SK-N-SH (cell line): Measurements from ENCODE around the gene SSR1. TPM values are rescaled to one million over a fixed set of nuclear protein-coding genes. Genes with fewer than 3 reads are reported as not detected.

Experiments used
- CTCF ChIA-PET: fragments of 300-600, 350-600 bp; formaldehyde crosslinking; extraction: SDS; loops from one replicate; lab custom pipeline; 2021; lab: Yijun Ruan, JAX
- POLR2A ChIA-PET: fragments of 350-600 bp; sonication (Branson Sonifier 250); formaldehyde crosslinking; extraction: SDS; loops from one replicate; lab custom pipeline; 2020; ENCODE audit warnings: antibody characterized with exemption, inconsistent platforms; lab: Yijun Ruan, JAX
- DNase-seq: peaks from one replicate; pipeline ENCODE4 v3.0.0; 2012
- H2AFZ ChIP-seq: fragments of 200-600 bp; sonication (generic); 2 replicates; pipeline ENCODE4 v1.8.1; 2016; ENCODE audit warnings: antibody characterized with exemption, mild to moderate bottlenecking, low read depth
- H3F3A ChIP-seq: fragments of 200-600 bp; sonication (generic); replicated peaks from 2 replicates; pipeline ENCODE3; 2016; ENCODE audit warnings: antibody characterized with exemption, mild to moderate bottlenecking; ENCODE audit not compliant: insufficient read depth
- H3K27ac ChIP-seq, 2 experiments: fragments of 200-500 bp in 1 of 2; fragments of 200-600 bp in 1 of 2; sonication (Bioruptor generic) in 1 of 2; sonication (generic), shearing (Covaris generic) in 1 of 2; 2 replicates each; pipeline versions ENCODE4 v1.5.1 to v1.6.1; 2014 to 2016; ENCODE audit warnings: low read depth in 2 of 2, inconsistent platforms in 1 of 2, low read length in 1 of 2, mild to moderate bottlenecking in 1 of 2, mixed read lengths in 1 of 2
- H3K27me3 ChIP-seq: fragments of 200-600 bp; sonication (generic), shearing (Covaris generic); 2 replicates; pipeline ENCODE4 v1.6.1; 2016; ENCODE audit warnings: mixed run types; ENCODE audit not compliant: insufficient read depth
- H3K36me3 ChIP-seq, 2 experiments: fragments of 200-500 bp in 1 of 2; fragments of 200-600 bp in 1 of 2; sonication (Bioruptor generic) in 1 of 2; sonication (generic) in 1 of 2; replicated peaks in 1 of 2; 2 replicates each; pipeline versions ENCODE3 to v1.5.1; 2014 to 2016; ENCODE audit warnings: low read length in 1 of 2, mild to moderate bottlenecking in 1 of 2; ENCODE audit not compliant: insufficient read depth in 2 of 2, control insufficient read depth in 1 of 2
- H3K4me1 ChIP-seq, 2 experiments: fragments of 200-500 bp in 1 of 2; fragments of 200-600 bp in 1 of 2; sonication (Bioruptor generic) in 1 of 2; sonication (generic), shearing (Covaris generic) in 1 of 2; 2 replicates each; pipeline versions ENCODE4 v1.5.1 to v1.6.1; 2014 to 2016; ENCODE audit warnings: low read depth in 1 of 2, low read length in 1 of 2, mixed run types in 1 of 2; ENCODE audit not compliant: insufficient read depth in 2 of 2, control insufficient read depth in 1 of 2
- H3K4me2 ChIP-seq: fragments of 200-600 bp; sonication (generic), shearing (Covaris generic); 2 replicates; pipeline ENCODE4 v1.6.1; 2017; ENCODE audit warnings: mixed run types
- H3K4me3 ChIP-seq, 2 experiments: fragments of 200-500 bp in 1 of 2; fragments of 200-600 bp in 1 of 2; sonication (Bioruptor generic) in 1 of 2; sonication (generic), shearing (Covaris generic) in 1 of 2; 2 replicates each; pipeline versions ENCODE4 v1.5.1 to v1.8.1; 2014 to 2016; ENCODE audit warnings: low read depth in 2 of 2, inconsistent platforms in 1 of 2, low read length in 1 of 2, mild to moderate bottlenecking in 1 of 2, mixed read lengths in 1 of 2, moderate library complexity in 1 of 2
- H3K79me2 ChIP-seq: fragments of 200-600 bp; sonication (generic); 2 replicates; pipeline ENCODE4 v1.8.1; 2017; ENCODE audit warnings: mild to moderate bottlenecking; ENCODE audit not compliant: insufficient read depth
- H3K9ac ChIP-seq: fragments of 200-600 bp; sonication (generic); 2 replicates; pipeline ENCODE4 v1.6.1; 2017; ENCODE audit warnings: mixed run types
- H3K9me2 ChIP-seq: fragments of 200-600 bp; sonication (generic); 2 replicates; pipeline ENCODE4 v1.6.1; 2017; ENCODE audit warnings: mixed run types
- H3K9me3 ChIP-seq: fragments of 200-600 bp; sonication (generic); 2 replicates; pipeline ENCODE4 v1.6.1; 2017; ENCODE audit warnings: mixed run types, mild to moderate bottlenecking, moderate library complexity
- H4K20me1 ChIP-seq: fragments of 200-600 bp; sonication (generic); 2 replicates; pipeline ENCODE4 v1.6.1; 2017; ENCODE audit warnings: mild to moderate bottlenecking, mixed run types; ENCODE audit not compliant: insufficient read depth
- CHD2 ChIP-seq: fragments of 150-350 bp; IDR thresholded peaks from 2 replicates; pipeline ENCODE4 v1.6.1; 2018; ENCODE audit warnings: low read length; ENCODE audit not compliant: partially characterized antibody
- EZH2phosphoT487 ChIP-seq: fragments of 200-600 bp; sonication (generic); IDR thresholded peaks from 2 replicates; pipeline ENCODE4 v1.6.1; 2017; ENCODE audit warnings: low read depth, mixed run types, mild to moderate bottlenecking, antibody characterized with exemption, moderate library complexity, borderline replicate concordance
- FOSL2 ChIP-seq: IDR thresholded peaks from 2 replicates; pipeline ENCODE4 v1.4.0; 2012; ENCODE audit warnings: low read depth, mild to moderate bottlenecking, moderate library complexity, borderline replicate concordance
- FOXJ3 ChIP-seq: sonication (generic); formaldehyde crosslinking; IDR thresholded peaks from 2 replicates; pipeline ENCODE4 v1.5.1; 2020; ENCODE audit warnings: mild to moderate bottlenecking, missing genetic modification reagents
- GATA2 ChIP-seq: sonication (generic); formaldehyde crosslinking; IDR thresholded peaks from 2 replicates; pipeline ENCODE4 v1.5.0; 2020; ENCODE audit warnings: mild to moderate bottlenecking, missing genetic modification reagents
- RCOR1 ChIP-seq: fragments of 150-350 bp; IDR thresholded peaks from 2 replicates; pipeline ENCODE4 v1.6.1; 2017; ENCODE audit warnings: antibody characterized with exemption, low read length
- YY1 ChIP-seq: IDR thresholded peaks from 2 replicates; pipeline ENCODE4 v1.4.0; 2012; ENCODE audit warnings: low read depth, mild to moderate bottlenecking
- WGBS: methylation state at CpG from one replicate; pipeline ENCODE4 v1.1.6; 2017; ENCODE audit warnings: low lambda C conversion rate; 5-methylcytosine and 5-hydroxymethylcytosine counted together
- polyA plus RNA-seq, 3 experiments: library from polyadenylated mRNA; depleted of rRNA; stranded (reverse); fragments of >200 nt; gene quantifications; 2 replicates each; pipeline ENCODE4 v1.2.3, GENCODE V29; 2012
- TF ChIP-seq, protein P1 (sequence below): IDR thresholded peaks from 2 replicates; pipeline ENCODE4; 2012
- TF ChIP-seq, protein P2 (sequence below): fragments of 200-600 bp; sonication (generic); IDR thresholded peaks from 2 replicates; pipeline ENCODE4 v1.6.1; 2017; ENCODE audit warnings: antibody characterized with exemption, mild to moderate bottlenecking, moderate library complexity
- TF ChIP-seq, protein P3 (sequence below): IDR thresholded peaks from 2 replicates; pipeline ENCODE4 v1.4.0; 2012; ENCODE audit warnings: low read depth, borderline replicate concordance

SSR1 gene
- polyA plus RNA-seq, 1 of the 3 experiments (the other 2 are of a cell fraction), result 50.7 TPM

DNA sequence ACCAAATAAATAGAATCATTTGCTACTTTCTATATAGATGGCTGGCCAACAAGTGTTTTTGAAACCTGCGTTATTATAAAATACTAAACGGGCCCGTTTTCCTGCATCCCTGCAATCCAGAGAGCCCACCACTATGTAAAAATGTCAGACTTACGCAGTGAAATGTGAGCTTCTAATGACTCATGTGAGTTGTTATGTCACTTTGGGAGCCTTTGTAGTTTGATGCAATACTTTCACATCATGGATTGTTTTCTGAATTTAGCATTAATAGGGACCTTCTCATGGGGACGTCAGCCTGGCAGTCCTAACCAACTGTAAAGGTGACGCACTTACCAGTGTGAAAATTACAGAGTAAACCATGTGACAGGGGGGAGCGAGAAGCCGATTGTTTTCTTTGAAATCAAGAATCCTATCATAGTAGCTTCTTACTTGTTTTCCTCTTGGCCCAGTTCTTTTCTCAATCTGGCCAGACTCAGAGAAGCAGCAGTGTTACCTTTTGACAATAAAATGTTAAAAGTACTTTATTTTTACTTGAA, 75.3 kb downstream of the SSR1 start:
- CTCF ChIA-PET, result interaction anchor here (1.3 to 2.9 kb wide), 7 partner anchors 9 to 561 kb away, joined by 3 to 20 read pairs (median 7); no protein-coding TSS in a partner anchor

More for the DNA sequence above, 75.3 kb downstream of the SSR1 start:
- H3K36me3 ChIP-seq, result peaks cover 0 to 5% of the 10 kb centered on the region in 2 experiments
- H2AFZ ChIP-seq, result no peak overlapping the region
- POLR2A ChIA-PET, result no interaction called here
- H3K9ac ChIP-seq, result no peak overlapping the region
- H3F3A ChIP-seq, result peaks cover under 1% of the 10 kb centered on the region
- no peak for TF ChIP-seq YY1
- no peak for TF ChIP-seq FOXJ3
- no peak for TF ChIP-seq FOSL2
- TF ChIP-seq, protein P1, sequence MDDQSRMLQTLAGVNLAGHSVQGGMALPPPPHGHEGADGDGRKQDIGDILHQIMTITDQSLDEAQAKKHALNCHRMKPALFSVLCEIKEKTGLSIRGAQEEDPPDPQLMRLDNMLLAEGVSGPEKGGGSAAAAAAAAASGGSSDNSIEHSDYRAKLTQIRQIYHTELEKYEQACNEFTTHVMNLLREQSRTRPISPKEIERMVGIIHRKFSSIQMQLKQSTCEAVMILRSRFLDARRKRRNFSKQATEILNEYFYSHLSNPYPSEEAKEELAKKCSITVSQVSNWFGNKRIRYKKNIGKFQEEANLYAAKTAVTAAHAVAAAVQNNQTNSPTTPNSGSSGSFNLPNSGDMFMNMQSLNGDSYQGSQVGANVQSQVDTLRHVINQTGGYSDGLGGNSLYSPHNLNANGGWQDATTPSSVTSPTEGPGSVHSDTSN, result no peak
- TF ChIP-seq GATA2, result no peak
- TF ChIP-seq EZH2phosphoT487, result no peak
- no peak for TF ChIP-seq RCOR1
- TF ChIP-seq CHD2, result no peak
- TF ChIP-seq, protein P2, sequence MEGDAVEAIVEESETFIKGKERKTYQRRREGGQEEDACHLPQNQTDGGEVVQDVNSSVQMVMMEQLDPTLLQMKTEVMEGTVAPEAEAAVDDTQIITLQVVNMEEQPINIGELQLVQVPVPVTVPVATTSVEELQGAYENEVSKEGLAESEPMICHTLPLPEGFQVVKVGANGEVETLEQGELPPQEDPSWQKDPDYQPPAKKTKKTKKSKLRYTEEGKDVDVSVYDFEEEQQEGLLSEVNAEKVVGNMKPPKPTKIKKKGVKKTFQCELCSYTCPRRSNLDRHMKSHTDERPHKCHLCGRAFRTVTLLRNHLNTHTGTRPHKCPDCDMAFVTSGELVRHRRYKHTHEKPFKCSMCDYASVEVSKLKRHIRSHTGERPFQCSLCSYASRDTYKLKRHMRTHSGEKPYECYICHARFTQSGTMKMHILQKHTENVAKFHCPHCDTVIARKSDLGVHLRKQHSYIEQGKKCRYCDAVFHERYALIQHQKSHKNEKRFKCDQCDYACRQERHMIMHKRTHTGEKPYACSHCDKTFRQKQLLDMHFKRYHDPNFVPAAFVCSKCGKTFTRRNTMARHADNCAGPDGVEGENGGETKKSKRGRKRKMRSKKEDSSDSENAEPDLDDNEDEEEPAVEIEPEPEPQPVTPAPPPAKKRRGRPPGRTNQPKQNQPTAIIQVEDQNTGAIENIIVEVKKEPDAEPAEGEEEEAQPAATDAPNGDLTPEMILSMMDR, result no peak
- TF ChIP-seq, protein P3, sequence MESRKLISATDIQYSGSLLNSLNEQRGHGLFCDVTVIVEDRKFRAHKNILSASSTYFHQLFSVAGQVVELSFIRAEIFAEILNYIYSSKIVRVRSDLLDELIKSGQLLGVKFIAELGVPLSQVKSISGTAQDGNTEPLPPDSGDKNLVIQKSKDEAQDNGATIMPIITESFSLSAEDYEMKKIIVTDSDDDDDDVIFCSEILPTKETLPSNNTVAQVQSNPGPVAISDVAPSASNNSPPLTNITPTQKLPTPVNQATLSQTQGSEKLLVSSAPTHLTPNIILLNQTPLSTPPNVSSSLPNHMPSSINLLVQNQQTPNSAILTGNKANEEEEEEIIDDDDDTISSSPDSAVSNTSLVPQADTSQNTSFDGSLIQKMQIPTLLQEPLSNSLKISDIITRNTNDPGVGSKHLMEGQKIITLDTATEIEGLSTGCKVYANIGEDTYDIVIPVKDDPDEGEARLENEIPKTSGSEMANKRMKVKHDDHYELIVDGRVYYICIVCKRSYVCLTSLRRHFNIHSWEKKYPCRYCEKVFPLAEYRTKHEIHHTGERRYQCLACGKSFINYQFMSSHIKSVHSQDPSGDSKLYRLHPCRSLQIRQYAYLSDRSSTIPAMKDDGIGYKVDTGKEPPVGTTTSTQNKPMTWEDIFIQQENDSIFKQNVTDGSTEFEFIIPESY, result no peak
- TF ChIP-seq, all 33 proteins: peak for 0
- WGBS, result 95% methylated on average over 8 of the region's 8 CpGs
- Histone ChIP-seq H4K20me1 (peaks cover 9% of the 10 kb centered on the region; the same call in 1 of the 2 replicates), H3K4me1 (peaks cover 0 to 10% of the 10 kb centered on the region in 2 experiments; a peak in 2 of 4 replicates), H3K9me2 (no peaks in the 10 kb centered on the region), H3K4me2 (no peak overlapping the region), H3K4me3 (no peak overlapping the region), H3K9me3 (no peaks in the 10 kb centered on the region), H3K27ac (no peak overlapping the region), H3K27me3 (no peaks in the 10 kb centered on the region), H3K79me2 (peaks cover 12% of the 10 kb centered on the region)
- DNase-seq, result no peak
